ENCODE measurements around the gene PIN1. TPM values are rescaled to one million over a fixed set of nuclear protein-coding genes. Genes with fewer than 3 reads are reported as not detected.

PIN1 gene
- total and polyA plus RNA-seq, 2 of the 13 experiments (the other 11 are each of a cell fraction or from before 2014, with no cell fraction given), result 31.9 to 72.0 TPM

DNA sequence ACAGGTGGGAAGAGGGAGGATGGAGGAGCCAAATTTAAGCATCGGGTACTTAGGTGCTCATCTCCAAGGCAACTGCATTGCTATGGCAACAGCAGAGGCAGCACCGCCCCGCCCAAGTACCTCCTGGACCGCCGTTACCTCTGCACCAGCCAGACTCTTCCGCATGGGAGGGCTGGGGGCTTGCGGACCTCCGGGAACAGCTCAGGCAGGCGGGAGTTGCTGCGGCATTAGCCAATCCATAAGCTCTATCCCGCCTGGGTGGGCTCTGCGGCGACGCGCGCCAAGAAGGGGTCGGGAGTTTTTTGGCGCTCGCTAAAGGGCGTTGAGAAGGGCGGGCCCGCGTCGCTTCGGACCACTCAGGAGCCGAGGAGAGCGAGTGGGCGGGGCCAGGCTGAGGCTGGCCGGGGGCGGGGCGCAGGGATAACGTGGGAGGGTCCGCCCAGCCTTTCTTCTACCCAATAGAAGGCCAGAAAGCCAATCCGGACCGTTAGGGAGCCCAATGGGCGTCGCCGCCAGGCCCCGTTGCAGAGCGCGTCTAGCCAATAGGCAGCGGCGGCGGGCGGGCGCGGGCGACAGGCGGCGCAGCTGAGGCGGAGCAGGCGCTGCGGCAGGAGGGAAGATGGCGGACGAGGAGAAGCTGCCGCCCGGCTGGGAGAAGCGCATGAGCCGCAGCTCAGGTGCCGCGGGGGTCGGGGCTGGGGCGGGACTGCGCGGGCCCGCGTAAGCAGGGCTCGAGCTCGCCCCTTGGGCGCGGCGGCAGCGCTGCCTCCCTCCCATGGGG lies at the start of gene PIN1 (continued):
- TF ChIP-seq ZNF816 (CRISPR knock-in tag; IDR thresholded peaks at IDR 0.05; ENCODE audit: borderline replicate concordance), result no peak
- TF ChIP-seq NFE2 (CRISPR knock-in tag; IDR thresholded peaks at IDR 0.05), result no peak
- TF ChIP-seq CBX1 (IDR thresholded peaks at IDR 0.05; ENCODE audit: low read depth), result no peak
- TF ChIP-seq, protein P1, sequence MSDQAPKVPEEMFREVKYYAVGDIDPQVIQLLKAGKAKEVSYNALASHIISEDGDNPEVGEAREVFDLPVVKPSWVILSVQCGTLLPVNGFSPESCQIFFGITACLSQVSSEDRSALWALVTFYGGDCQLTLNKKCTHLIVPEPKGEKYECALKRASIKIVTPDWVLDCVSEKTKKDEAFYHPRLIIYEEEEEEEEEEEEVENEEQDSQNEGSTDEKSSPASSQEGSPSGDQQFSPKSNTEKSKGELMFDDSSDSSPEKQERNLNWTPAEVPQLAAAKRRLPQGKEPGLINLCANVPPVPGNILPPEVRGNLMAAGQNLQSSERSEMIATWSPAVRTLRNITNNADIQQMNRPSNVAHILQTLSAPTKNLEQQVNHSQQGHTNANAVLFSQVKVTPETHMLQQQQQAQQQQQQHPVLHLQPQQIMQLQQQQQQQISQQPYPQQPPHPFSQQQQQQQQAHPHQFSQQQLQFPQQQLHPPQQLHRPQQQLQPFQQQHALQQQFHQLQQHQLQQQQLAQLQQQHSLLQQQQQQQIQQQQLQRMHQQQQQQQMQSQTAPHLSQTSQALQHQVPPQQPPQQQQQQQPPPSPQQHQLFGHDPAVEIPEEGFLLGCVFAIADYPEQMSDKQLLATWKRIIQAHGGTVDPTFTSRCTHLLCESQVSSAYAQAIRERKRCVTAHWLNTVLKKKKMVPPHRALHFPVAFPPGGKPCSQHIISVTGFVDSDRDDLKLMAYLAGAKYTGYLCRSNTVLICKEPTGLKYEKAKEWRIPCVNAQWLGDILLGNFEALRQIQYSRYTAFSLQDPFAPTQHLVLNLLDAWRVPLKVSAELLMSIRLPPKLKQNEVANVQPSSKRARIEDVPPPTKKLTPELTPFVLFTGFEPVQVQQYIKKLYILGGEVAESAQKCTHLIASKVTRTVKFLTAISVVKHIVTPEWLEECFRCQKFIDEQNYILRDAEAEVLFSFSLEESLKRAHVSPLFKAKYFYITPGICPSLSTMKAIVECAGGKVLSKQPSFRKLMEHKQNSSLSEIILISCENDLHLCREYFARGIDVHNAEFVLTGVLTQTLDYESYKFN (CRISPR knock-in tag; conservative IDR thresholded peaks at IDR 0.05), result peak; percentile 29
- TF ChIP-seq MYC (CRISPR knock-in tag; IDR thresholded peaks at IDR 0.05; ENCODE audit: borderline replicate concordance), result peak; percentile 7; the same call in 1 of the 2 replicates
- TF ChIP-seq NFKBIZ (CRISPR knock-in tag; IDR thresholded peaks at IDR 0.05), result no peak
- no peak for TF ChIP-seq KDM1A (CRISPR knock-in tag; IDR thresholded peaks at IDR 0.05)
- no peak for TF ChIP-seq TGIF2 (CRISPR knock-in tag; IDR thresholded peaks at IDR 0.05)
- TF ChIP-seq ZNF615 (CRISPR knock-in tag; IDR thresholded peaks at IDR 0.05; ENCODE audit: borderline replicate concordance), result no peak
- no peak for TF ChIP-seq MATR3 (CRISPR knock-in tag; IDR thresholded peaks at IDR 0.05)
- no peak for TF ChIP-seq TOPORS (CRISPR knock-in tag; IDR thresholded peaks at IDR 0.05)
- no peak for TF ChIP-seq ZMYM2 (CRISPR knock-in tag; IDR thresholded peaks at IDR 0.05)
- TF ChIP-seq, protein P2, sequence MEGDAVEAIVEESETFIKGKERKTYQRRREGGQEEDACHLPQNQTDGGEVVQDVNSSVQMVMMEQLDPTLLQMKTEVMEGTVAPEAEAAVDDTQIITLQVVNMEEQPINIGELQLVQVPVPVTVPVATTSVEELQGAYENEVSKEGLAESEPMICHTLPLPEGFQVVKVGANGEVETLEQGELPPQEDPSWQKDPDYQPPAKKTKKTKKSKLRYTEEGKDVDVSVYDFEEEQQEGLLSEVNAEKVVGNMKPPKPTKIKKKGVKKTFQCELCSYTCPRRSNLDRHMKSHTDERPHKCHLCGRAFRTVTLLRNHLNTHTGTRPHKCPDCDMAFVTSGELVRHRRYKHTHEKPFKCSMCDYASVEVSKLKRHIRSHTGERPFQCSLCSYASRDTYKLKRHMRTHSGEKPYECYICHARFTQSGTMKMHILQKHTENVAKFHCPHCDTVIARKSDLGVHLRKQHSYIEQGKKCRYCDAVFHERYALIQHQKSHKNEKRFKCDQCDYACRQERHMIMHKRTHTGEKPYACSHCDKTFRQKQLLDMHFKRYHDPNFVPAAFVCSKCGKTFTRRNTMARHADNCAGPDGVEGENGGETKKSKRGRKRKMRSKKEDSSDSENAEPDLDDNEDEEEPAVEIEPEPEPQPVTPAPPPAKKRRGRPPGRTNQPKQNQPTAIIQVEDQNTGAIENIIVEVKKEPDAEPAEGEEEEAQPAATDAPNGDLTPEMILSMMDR (CRISPR knock-in tag; IDR thresholded peaks at IDR 0.05), result peak; percentile 78
- TF ChIP-seq ZFP37 (CRISPR knock-in tag; IDR thresholded peaks at IDR 0.05; ENCODE audit: borderline replicate concordance), result no peak
- TF ChIP-seq, protein P3, sequence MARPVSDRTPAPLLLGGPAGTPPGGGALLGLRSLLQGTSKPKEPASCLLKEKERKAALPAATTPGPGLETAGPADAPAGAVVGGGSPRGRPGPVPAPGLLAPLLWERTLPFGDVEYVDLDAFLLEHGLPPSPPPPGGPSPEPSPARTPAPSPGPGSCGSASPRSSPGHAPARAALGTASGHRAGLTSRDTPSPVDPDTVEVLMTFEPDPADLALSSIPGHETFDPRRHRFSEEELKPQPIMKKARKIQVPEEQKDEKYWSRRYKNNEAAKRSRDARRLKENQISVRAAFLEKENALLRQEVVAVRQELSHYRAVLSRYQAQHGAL (CRISPR knock-in tag; IDR thresholded peaks at IDR 0.05; ENCODE audit: not compliant biosample characterization), result no peak
- no peak for TF ChIP-seq ZNF234 (CRISPR knock-in tag; conservative IDR thresholded peaks at IDR 0.05)
- TF ChIP-seq ZFP62 (CRISPR knock-in tag; IDR thresholded peaks at IDR 0.05), result no peak
- TF ChIP-seq YY1 (IDR thresholded peaks at IDR 0.05; ENCODE audit: insufficient read depth, insufficient replicate concordance, low read depth, low read length), result peak; percentile 95
- TF ChIP-seq RCOR2 (CRISPR knock-in tag; IDR thresholded peaks at IDR 0.05), result 0 out of 2 replicates have a peak, but pooled peaks have one; percentile 24
- TF ChIP-seq, protein P4, sequence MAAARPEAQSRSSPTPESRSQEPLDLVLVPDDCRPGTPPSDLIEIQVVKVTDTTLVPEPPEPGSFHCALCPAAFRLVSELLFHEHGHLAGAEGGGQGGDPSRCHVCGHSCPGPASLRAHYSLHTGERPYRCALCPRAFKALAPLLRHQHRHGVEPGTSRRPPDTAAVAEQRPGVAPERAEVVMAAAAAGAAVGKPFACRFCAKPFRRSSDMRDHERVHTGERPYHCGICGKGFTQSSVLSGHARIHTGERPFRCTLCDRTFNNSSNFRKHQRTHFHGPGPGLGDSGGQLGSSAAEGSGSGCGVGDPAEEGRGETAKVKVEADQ (CRISPR knock-in tag; IDR thresholded peaks at IDR 0.05; ENCODE audit: borderline replicate concordance), result no peak
- TF ChIP-seq ZNF674 (CRISPR knock-in tag; IDR thresholded peaks at IDR 0.05; ENCODE audit: low read depth), result no peak
- TF ChIP-seq ELF1 (CRISPR knock-in tag; IDR thresholded peaks at IDR 0.05), result peak; percentile 54; the same call in 1 of the 2 replicates
- TF ChIP-seq NPAS2 (CRISPR knock-in tag; IDR thresholded peaks at IDR 0.05; ENCODE audit: borderline replicate concordance), result no peak
